Measurements from ENCODE around the gene SPDYE6. TPM values are rescaled to one million over a fixed set of nuclear protein-coding genes. Genes with fewer than 3 reads are reported as not detected.
"Not testable (repeated sequence)": the region's sequence is repeated elsewhere in the genome, so short reads cannot be mapped to it uniquely, and the experiment has no call there.

The SPDYE6 gene, protein sequence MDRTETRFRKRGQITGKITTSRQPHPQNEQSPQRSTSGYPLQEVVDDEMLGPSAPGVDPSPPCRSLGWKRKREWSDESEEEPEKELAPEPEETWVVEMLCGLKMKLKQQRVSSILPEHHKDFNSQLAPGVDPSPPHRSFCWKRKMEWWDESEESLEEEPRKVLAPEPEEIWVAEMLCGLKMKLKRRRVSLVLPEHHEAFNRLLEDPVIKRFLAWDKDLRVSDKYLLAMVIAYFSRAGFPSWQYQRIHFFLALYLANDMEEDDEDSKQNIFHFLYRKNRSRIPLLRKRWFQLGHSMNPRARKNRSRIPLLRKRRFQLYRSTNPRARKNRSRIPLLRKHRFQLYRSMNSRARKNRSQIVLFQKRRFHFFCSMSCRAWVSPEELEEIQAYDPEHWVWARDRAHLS
- not detected for total RNA-seq
- long read RNA-seq, partial matches to known transcripts = 0 of 3 reads
- long read RNA-seq, other reads (novel, unspliced or antisense) = 3 of 3 reads

DNA sequence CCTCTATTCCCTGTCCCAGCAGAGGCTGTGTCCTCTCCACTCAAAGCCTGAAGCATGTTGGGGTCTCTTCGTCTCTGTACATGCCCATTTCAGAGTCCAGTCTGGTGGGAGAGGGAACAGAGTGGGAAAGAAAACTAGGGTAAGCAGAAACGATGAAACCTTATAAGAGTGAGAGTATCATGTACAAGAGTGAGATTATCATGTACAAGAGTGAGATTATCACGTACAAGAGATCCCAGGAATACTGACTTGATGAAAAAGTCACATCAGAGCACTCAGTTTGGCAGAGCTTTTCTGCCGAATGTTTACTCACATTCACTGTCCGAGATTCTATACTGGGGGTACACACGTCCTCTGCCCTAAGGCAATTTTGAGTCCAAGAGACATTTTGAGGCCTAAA, at the start of gene SPDYE6:
Gene SPDYE6 (minus strand): TSS at position 101 of the 400 bp plus-strand sequence. CDS start 421 bp downstream, outside the sequence.
- ATAC-seq; intact Hi-C loops (cut with micrococcal nuclease): not testable (repeated sequence)

DNA sequence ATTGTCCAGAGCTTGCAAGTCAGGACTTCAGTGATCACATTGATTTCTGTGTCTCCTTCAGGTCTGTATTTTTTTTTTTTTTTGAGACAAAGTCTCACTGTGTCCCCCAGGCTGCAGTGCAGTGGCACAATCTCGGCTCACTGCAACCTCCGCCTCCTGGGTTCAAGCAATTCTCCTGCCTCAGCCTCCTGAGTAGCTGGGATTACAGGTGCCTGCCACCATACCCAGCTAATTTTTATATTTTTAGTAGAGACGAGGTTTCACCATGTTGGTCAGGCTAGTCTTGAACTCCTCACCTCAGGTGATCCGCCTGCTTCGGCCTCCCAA, 48.6 kb upstream of the SPDYE6 start:
- DNase-seq; ATAC-seq; intact Hi-C loops (cut with micrococcal nuclease): not testable (repeated sequence)

More for the DNA sequence above, at the start of gene SPDYE6:
- not testable (repeated sequence) for DNase-seq

DNA sequence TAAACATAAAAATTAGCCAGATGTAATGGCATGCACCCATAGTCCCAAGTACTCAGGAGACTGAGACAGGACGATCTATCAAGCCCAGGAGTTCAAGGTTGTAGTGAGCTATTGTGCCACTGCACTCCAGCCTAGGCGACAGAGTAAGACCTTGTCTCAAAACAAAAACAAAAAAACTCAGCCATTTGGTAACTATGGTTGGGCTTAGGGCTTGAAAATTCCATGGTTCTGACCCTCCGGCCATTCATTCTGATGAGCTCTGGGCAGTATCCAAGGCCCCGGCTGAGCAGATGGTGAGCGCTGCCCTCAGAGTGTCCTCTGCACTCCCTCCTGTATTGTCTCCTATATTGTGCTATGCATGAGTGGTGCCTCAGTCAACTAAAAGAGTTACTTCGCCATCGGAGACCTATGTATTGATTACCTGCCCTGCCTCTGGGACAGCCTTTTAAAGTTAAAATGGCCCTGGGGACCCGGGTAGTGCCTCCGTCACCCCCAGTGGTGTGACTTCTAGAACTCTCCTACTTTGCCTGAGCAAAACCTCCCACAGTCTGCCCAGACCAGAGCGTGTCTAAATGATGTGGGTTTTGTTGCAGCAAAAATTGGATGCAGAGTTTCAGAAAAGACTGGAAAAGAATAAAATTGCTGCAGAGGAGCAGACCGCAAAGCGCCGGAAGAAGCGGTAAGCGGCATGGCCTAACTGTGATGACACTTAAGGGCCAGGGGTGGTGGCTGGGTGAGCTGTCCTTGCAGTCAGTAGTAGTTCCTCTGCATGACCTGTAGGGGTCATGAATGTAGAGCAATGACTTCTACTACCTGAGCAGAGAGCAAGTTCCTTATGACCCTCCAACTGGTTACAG, 48.0 kb upstream of the SPDYE6 start:
- no peak for DNase-seq
- intact Hi-C loops (cut with micrococcal nuclease) = no loop called here
- ATAC-seq = peak; percentile 82

DNA sequence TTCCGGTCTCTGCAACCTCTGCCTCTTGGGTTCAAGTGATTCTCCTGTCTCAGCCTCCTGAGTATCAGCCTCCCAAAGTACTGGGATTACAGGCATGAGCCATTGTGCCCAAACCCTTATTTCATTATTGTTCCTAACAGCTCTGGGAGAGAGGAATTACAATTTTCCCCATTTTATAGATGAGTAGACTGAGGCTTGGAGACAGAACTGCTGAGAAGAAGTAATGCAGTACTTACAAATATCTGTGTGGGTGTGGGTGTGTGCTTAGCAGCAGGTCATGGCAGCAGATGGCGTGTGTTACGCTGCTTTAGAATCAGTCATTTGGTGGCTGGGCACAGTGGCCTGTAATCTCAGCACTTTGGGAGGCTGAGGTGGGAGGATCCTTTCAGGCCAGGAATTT, 47.3 kb upstream of the SPDYE6 start:
- ATAC-seq (no peak), DNase-seq (no peak)
- intact Hi-C loops (cut with micrococcal nuclease) = no loop called here

DNA sequence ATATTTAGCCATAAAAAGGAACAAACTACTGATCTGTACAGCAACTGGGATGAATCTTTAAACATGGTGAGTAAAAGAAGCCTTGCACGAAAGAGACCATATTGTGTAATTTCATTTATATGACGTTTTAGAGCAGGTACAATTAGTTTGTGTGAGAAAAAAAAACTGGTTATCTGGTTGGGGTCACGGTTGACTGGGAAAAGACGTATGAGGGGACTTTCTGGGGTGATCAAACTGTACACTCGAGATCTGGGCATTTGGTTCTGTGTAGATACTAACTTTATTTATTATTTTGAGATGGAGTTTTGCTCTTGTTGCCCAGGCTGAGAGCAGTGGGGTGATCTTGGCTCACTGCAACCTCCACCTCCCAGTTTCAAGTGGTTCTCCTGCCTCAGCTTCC, 44.1 kb upstream of the SPDYE6 start:
- intact Hi-C loops (cut with micrococcal nuclease) = no loop called here
- DNase-seq (no peak), ATAC-seq (no peak)

DNA sequence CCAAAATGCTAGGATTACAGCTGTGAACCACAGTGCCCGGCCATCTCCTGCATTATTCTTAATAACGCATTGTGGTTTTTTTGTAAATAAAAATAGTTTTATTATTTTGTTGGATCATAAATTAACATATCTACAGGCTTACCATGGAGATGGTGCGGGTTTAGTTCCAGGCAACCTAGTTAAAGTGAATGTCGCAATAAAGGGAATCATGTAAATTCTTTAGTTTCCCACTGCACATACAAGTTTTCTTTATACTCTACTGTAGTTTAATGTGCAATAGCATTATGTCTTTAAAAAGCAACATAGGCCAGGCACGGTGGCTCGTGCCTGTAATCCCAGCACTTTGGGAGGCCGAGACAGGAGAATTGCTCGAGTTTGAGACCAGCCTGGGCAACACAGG, 42.3 kb upstream of the SPDYE6 start:
- intact Hi-C loops (cut with micrococcal nuclease) = no loop called here
- DNase-seq (no peak), ATAC-seq (no peak)

DNA sequence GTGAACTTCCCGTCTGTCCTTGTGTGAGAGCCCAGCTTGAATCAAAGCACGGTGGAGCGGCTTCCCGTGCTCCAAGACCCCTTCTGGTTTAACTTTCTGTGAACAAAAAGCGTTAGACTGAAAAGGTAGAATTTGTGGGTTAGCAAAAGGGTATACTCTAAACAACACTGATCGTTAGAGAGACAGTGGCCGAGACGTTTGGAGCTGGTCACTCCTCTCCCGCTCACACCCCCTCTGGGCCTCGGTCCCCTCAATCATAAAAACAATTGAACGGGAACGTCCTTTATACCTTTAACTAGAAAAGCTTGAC, 40.4 kb upstream of the SPDYE6 start:
- ATAC-seq = peak; percentile 17

DNA sequence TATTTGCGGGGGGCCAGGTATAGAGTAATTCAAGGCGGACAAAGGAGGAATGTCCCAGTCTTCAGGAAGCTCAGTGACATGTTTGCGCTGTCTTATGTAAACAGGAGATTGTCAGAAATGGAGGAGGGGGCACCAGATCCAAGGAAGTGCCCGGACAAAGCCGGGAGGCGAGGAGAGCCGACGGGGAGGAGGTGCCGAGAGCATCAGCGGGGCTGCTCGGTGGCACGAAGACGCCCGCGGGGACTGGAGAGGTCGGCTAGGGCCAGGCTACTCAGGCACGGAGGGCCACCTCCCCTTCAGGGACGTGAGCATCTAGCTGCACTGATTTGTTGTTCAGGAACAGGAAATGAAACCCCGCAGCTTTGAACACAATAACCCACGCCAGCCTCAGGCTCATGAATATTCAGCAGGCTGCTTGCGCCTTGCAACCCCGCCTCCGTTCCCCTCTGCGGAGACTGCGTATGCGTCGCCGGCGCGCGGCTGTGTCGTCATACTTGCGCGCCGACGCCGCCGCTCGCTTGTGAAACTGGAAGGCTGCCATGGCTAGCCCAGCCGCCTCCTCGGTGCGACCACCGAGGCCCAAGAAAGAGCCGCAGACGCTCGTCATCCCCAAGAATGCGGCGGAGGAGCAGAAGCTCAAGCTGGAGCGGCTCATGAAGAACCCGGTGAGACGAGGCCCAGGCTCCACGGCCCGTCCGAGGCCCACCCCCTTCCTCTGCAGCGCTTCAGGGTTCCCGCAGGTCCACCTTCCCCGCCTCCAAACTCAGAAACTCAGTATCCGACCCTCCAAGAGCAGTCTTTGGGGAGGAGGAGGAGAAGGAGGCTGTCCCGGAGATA, 39.8 kb upstream of the SPDYE6 start, which contains the start of gene PRKRIP1:
Gene PRKRIP1 (plus strand): TSS at position 491 of the 837 bp plus-strand sequence. CDS start 49 bp downstream, at position 540.
- ATAC-seq = peak; percentile 93
- DNase-seq = peak; percentile 83
- intact Hi-C loops (cut with micrococcal nuclease) = no loop called here

More for the DNA sequence above, 40.4 kb upstream of the SPDYE6 start:
- intact Hi-C loops (cut with micrococcal nuclease) = no loop called here
- no peak for DNase-seq

DNA sequence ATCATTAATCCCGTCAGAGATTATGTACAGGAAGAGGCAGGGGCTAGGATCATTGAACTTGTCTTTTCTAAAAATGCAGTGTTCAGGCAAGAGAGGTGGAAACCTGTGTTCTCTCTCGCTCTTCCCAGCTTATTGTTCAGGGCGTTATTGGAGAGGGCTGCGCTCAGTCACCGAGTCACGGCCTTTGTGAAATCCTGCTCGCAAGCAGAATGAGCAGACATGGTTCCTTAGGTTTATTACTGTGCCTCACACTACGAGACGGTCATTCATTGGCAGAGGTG, 39.3 kb upstream of the SPDYE6 start:
- intact Hi-C loops (cut with micrococcal nuclease) = no loop called here
- peak; percentile 5 for ATAC-seq
- DNase-seq = no peak

DNA sequence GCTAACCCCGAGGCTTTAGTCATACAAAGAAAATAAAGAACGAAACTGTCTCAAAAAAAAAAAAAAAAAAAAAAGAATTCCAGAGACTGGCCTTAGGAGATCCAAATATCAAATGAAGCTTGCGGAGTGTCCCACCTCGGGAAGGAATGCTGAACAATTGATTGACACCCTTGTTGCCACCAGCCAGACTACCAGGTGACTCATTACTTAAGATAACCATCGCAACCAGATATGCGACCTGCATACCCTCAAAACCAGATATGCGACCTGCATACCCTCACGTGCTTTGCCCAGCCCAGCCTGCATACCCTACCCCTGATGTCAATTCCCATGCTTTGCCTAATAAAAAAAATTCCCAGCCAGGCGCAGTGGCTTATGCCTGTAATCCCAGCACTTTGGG, 37.2 kb upstream of the SPDYE6 start:
- no peak for DNase-seq
- intact Hi-C loops (cut with micrococcal nuclease) = loop anchor here (5.0 kb wide), 1 partner anchor 116 kb away; no protein-coding TSS in a partner anchor
- ATAC-seq = no peak

DNA sequence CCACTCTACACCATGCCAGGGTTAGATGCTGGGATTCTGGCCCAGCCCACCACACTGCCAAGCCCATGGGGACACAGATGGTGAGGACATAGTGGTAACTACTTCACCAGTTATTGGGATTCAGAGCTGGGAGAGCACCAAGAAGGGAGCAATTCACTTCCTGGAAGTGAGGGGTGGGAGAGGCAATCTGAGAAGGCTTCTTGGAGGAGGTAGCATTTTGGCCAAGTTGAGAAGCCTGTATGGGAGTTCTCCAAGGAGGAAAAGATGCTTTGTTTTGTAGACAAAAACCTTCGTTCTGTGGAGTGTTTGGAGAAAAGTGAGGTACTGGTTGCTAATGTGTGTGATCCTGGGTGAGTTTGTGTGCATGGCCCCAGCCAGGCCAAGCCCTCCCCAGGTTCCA, 36.1 kb upstream of the SPDYE6 start:
- intact Hi-C loops (cut with micrococcal nuclease) = loop anchor here (5.0 kb wide), 1 partner anchor 115 kb away; no protein-coding TSS in a partner anchor
- ATAC-seq (no peak), DNase-seq (no peak)

DNA sequence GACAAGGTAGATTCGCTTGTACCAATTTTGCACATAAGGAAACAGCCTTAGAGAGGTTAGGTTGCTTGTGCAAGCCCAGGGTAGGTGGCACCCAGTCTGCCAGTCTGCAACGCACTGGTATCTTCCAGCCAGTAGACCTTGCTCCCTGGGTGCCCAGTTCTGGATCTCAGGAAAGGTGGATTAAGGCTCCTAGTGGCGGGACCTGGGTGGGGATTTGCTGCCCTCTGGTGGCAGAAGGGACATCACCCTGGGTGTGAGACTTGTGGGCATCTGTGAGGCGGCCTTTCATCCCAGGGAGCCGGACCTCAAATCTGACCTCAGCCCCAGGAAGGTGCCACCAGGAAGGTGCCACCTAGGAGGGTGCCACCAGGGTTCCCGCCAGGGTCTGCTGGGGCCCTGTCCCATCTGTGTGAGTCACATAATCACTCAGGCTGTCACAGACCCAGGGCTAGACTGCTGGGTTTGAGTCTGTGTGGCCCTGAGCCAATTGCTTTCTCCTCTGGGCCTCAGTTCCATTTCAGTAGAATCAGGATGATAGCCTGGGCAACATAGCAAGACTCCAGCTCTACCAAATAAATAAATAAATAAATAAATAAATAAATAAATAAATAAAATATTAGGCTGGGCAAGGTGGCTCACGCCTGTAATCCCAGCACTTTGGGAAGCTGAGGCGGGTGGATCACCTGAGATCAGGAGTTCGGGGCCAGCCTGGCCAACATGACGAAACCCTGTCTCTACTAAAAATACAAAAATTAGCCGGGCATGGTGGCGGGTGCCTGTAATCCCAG, 34.6 kb upstream of the SPDYE6 start:
- ATAC-seq = peak; percentile 83
- DNase-seq = peak; percentile 84
- intact Hi-C loops (cut with micrococcal nuclease) = loop anchor here (5.0 kb wide), 1 partner anchor 114 kb away; no protein-coding TSS in a partner anchor

DNA sequence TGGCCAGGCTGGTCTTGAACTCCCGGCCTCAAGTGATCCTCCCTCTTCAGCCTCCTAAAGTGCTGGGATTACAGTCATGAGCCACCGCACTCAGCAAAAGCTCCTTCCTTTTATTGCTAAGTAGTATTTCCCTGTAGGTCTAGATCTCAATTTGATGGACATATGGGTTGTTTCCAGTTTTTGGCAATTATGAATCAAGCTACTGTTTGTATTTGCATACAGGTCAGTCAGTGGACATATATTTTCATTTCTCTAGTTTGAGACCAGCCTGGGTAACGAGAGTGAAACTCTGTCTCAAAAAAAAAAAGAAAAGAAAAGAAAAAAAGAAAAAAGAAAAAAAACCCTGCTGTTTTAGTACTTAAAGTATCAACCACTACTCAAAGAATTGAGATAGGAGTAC, 33.6 kb upstream of the SPDYE6 start:
- intact Hi-C loops (cut with micrococcal nuclease) = loop anchor here (5.0 kb wide), 1 partner anchor 113 kb away; no protein-coding TSS in a partner anchor
- ATAC-seq = no peak
- no peak for DNase-seq

DNA sequence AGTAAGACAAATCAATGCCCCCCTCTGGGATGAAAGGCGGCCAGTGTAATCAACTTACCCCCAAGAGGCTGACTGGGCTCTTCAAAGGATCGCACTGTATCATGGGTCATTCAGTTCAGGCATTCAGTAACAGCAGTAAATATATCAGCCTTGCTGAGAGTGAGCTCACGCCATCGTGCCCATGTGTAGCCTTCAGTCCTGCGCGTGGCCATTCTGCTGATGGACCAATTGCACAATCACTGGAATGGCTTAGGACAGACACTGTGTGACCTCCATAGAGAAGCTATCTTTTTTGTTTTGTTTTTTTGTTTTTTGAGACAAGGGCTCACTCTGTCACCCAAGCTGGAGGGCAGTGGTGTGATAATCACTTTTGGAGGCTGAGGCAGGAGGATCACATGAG, 30.8 kb upstream of the SPDYE6 start:
- no peak for ATAC-seq
- no peak for DNase-seq
- intact Hi-C loops (cut with micrococcal nuclease) = no loop called here

DNA sequence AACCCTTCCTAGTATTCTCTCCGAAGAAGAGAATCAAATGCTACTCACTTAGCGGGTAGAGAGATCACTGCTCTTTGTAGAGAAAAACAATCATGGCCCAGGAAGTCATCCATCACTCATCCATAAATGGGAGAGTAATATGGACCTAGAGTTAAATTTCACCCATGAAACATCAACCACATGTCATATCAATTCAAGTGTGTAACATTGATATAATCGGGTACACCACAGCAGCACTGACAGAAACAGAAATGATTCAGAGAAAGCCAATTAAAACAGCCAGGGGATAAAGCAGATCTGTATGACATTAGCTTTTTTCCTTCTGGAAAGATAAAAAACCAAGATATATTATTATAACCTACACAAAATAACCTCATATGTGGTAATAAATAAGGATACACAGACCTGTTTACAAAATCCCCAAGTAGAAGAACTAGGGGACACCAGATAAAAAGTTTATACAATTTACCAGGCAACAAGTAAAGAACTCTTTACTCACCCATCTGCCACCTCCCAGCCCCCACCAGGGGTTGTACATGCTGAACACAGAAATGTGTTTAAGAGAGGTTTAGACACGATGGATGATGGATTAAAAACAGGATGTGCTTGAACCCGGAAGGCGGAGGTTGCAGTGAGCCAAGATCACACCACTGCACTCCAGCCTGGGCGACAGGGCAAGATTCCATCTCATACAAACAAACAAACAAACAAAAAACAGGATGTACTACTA, 25.6 kb upstream of the SPDYE6 start:
- intact Hi-C loops (cut with micrococcal nuclease); DNase-seq; ATAC-seq: not testable (repeated sequence)

DNA sequence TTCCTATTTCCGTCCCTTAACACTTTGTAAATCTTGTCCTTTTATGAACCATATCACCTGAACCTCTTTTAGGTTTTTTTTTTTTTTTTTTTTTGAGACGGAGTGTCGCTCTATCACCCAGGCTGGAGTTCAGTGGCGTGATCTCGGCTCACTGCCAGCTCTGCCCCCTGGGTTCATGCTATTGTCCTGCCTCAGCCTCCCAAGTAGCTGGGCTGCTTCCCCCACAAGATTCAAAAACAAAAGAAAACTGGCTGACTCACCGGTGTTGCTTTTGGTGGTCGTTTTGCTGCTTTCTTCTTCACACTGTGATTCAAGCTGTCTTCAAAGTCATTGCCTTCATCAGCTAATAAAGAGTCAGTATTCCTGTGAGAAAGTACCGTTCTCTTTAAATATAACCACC, 24.6 kb upstream of the SPDYE6 start:
- ATAC-seq; DNase-seq; intact Hi-C loops (cut with micrococcal nuclease): not testable (repeated sequence)

DNA sequence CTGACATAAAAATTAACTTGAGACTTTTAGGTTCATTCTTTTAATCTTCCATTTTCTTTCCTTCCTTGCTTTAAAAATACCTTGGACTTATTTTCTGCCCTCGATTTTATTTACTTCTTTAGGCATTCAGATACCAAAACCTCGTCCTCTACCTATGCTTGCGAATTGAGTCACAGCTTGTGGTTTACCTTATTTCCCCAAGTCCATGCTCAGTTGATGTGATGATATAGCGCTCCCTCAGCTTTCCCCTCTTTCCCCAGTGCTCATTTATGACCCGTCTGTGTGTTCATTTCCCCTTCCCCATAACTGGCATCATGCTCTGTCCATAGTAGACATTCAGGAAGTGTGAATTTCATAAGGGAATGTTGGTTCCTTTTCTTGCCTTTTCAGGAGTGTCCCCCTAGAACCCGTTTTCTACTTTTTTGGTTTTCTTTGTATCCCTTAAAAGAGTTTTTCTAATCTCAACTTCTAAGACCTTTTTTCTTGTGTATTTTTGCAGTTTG, 20.8 kb upstream of the SPDYE6 start:
- intact Hi-C loops (cut with micrococcal nuclease) = no loop called here
- ATAC-seq = no peak
- no peak for DNase-seq

DNA sequence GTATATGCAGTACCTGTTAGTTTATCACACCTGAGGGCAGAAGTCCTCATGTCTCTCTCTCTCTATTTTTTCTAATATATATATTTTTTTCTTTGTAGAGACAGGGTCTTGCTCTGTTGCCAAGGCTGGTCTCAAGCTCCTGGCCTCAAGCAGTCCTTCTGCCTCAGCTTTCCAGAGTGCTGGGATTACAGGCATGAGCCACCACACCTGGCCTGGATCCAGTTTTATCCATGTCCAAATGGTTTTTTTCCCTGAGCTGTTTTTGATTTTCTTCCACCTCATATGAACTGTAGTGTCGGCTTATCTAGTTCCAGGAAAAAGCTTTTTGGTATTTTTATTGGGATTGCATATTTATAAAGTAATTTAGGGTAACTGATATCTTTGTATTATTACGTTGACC, 16.6 kb upstream of the SPDYE6 start:
- DNase-seq; ATAC-seq; intact Hi-C loops (cut with micrococcal nuclease): not testable (repeated sequence)

Data from left ventricle myocardium superior (tissue), 1 donor.